Pancreas (tissue), 10 donors: ENCODE data around the gene HOXA1. TPM values are rescaled to one million over a fixed set of nuclear protein-coding genes. Genes with fewer than 3 reads are reported as not detected.

Source experiments
- ATAC-seq, 4 donors: fragments of 200-7000 bp; cut with Tn5 transposase; one replicate each; pipeline versions ENCODE4 v1.8.0 to v1.9.1; 2020; ENCODE audit warnings: mild to moderate bottlenecking in 4 of 4, moderate library complexity in 4 of 4
- DNase-seq, 6 donors: peaks; one replicate each; pipeline ENCODE4 v3.0.0-alpha.2; 2020
- FAIRE-seq: peaks from 2 replicates; lab custom pipeline; 2012; peaks lifted over from hg19 to GRCh38; lab: Jason Lieb, UNC
- H3K27ac ChIP-seq, 4 donors: fragments of 200-600 bp; sonication (generic); 1 replicate in 3 of 4; 2 replicates in 1 of 4; pipeline versions ENCODE4 v1.5.0 to v1.8.0; 2020
- H3K27me3 ChIP-seq, 4 donors: fragments of 200-600 bp; one replicate each; pipeline ENCODE4 v1.8.0; 2021
- H3K36me3 ChIP-seq, 3 donors: fragments of 200-600 bp; sonication (generic) in 1 of 3; one replicate each; pipeline versions ENCODE4 v1.5.0 to v1.8.0; 2020 to 2021
- H3K4me1 ChIP-seq, 3 donors: fragments of 200-600 bp; one replicate each; pipeline ENCODE4 v1.8.0; 2021
- H3K4me3 ChIP-seq, 4 donors: fragments of 200-600 bp; sonication (generic) in 2 of 4; one replicate each; pipeline versions ENCODE4 v1.5.0 to v1.8.0; 2020 to 2021
- H3K9me3 ChIP-seq, 4 donors: fragments of 200-600 bp; one replicate each; pipeline ENCODE4 v1.8.0; 2021
- CTCF ChIP-seq, 4 donors: fragments of 200-600 bp; sonication (generic) in 3 of 4; IDR thresholded peaks; one replicate each; pipeline versions ENCODE4 v1.5.0 to v1.8.0; 2021; ENCODE audit warnings: antibody characterized with exemption in 4 of 4
- WGBS, 2 donors: extraction: QIAGEN DNeasy Blood & Tissue Kit; methylation state at CpG; one replicate each; pipeline ENCODE4 v1.1.7; 2013; 5-methylcytosine and 5-hydroxymethylcytosine counted together
- intact Hi-C, 3 donors: fragments of 100-400 bp; cut with DNase I; formaldehyde crosslinking; loops; one replicate each; pipeline versions ENCODE4 v1.11.1 to v1.14.2; 2022
- polyA plus RNA-seq, 2 donors: library from polyadenylated mRNA; stranded (reverse); fragments of 200-250 nt; gene quantifications; one replicate each; pipeline ENCODE4 v1.2.3, GENCODE V29; 2013
- total RNA-seq, 6 donors: library from RNA; stranded (reverse); fragmentation: NEBNext Ultra II Directional in 4 of 6; extraction: Animal tissue kit (Norgen Biotek cat#: 25700) in 4 of 6; gene quantifications; one replicate each; pipeline versions ENCODE4 v1.2.1 to v1.2.4, GENCODE V29; 2021 to 2023
- donor health status: healthy with polysubstance abuse.
- donor health status: DM: no; HTN: no; CAD: no; lungs with moderate emphysema.
- donor health status: DM: no; HTN: no; CAD: no.
- donor health status: control.
- donor health status: control.
- donor health status: Bipolar disorder and iron deficiency.
- donor health status: DM: yes; HTN: yes; CAD: no.
- donor health status: DM: no; HTN: no; CAD: no.
- donor health status: DM: no; HTN: no; CAD: no.
- donor health status: DM: yes; HTN: yes; CAD: no.

Gene HOXA1
- total and polyA plus RNA-seq, 8 donors: 0.05 to 0.16 (median 0.12) TPM; not detected in 5

GRCh38 chr7:27071622-27072390, 24.0 kb downstream of the HOXA1 start:
- intact Hi-C loops: no loop called here
- peaks cover 0 to 6% (median 0%) of the 10 kb centered on the region in 4 donors for H3K27me3 ChIP-seq
- H3K9me3 ChIP-seq: no peaks in the 10 kb centered on the region
- ATAC-seq (no peak), DNase-seq (no peak), FAIRE-seq (no peak)
- H3K27ac ChIP-seq: no peak overlapping the region
- no peak for TF ChIP-seq CTCF (IDR thresholded peaks at IDR 0.05)
- 62 to 65% methylated on average over 6 of the region's 6 CpGs for WGBS, 2 donors
- no peaks in the 10 kb centered on the region for H3K4me1 ChIP-seq
- no peaks in the 10 kb centered on the region for H3K36me3 ChIP-seq
- H3K4me3 ChIP-seq: no peak overlapping the region

DNA sequence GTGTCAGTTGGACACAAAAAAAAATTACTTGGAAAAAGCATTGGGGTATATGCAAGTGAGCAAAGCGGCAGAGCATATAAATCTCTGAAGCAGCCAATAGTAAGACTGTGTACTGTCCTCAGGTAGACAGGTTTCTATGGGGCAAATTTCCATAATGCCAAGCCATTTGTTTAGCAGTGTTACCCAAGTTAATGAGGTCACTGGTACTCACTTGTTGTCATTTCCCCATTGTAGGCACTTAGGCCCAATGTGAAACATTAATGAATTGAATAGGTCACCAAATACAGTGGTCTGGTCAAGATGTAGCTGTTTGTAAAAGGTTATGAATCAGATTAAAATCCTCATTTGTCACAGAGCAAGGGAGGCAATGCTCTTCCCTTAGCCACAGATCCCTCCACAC, 27.5 kb downstream of the HOXA1 start:
- 94 to 97% methylated on average over 1 of the region's 1 CpG for WGBS, 2 donors
- ATAC-seq: no peak
- H3K27me3 ChIP-seq: peaks cover 0 to 6% (median 0%) of the 10 kb centered on the region in 4 donors
- H3K36me3 ChIP-seq: no peaks in the 10 kb centered on the region
- no peak overlapping the region for H3K27ac ChIP-seq
- no peaks in the 10 kb centered on the region for H3K4me1 ChIP-seq
- intact Hi-C loops: no loop called here
- DNase-seq: no peak
- TF ChIP-seq CTCF (IDR thresholded peaks at IDR 0.05): no peak
- H3K4me3 ChIP-seq: no peak overlapping the region
- no peak for FAIRE-seq
- H3K9me3 ChIP-seq: no peaks in the 10 kb centered on the region

DNA sequence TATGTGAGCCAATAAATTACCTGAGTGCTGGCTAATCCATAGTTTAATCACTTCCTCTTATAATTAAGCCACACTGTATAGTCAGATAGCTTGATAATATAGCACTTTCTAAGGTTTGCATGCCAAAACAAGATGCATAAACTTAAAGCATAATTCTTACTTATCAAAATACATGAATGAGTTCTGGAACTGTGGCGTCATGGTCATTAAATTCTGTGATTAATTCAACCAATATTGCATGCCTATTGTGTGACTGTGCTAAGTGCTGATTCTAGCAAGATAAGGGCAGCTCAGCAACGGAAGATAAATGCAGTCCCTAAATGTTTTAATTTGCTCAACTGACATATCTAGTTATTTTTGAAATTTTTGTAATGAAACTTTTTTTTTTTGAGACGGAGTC, 29.7 kb downstream of the HOXA1 start:
- intact Hi-C loops: no loop called here
- no peak for ATAC-seq

DNA sequence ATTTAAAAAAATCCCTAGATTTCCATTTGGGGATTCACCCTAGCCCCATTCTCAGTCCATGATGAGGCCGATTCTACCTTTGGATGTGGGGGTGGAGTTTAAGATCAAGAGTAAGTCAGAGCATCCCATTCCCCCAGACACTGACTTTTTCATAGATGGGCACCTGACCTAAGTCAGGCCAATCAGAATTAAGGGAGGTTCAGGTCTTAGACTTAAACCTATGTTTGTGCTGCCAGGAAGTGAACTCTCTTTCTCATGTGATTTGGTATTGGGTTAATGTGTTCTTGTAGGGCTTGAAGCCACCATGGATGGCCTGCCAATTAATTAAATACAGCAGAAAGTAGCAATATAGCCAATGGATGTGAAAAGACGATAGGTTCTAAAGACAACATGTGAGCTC, 30.1 kb downstream of the HOXA1 start:
- intact Hi-C loops: no loop called here
- no peak overlapping the region for H3K4me3 ChIP-seq
- H3K4me1 ChIP-seq: no peaks in the 10 kb centered on the region
- FAIRE-seq (no peak), ATAC-seq (no peak), DNase-seq (no peak)
- H3K27ac ChIP-seq: no peak overlapping the region
- H3K36me3 ChIP-seq: no peaks in the 10 kb centered on the region
- 63 to 83% methylated on average over 2 of the region's 2 CpGs for WGBS, 2 donors
- H3K9me3 ChIP-seq: no peaks in the 10 kb centered on the region
- H3K27me3 ChIP-seq: peaks cover 0 to 6% (median 0%) of the 10 kb centered on the region in 4 donors
- no peak for TF ChIP-seq CTCF (IDR thresholded peaks at IDR 0.05)

More for the DNA sequence above, 29.7 kb downstream of the HOXA1 start:
- Histone ChIP-seq H3K27ac (no peak overlapping the region), H3K36me3 (no peaks in the 10 kb centered on the region), H3K27me3 (peaks cover 0 to 6% (median 0%) of the 10 kb centered on the region in 4 donors), H3K4me1 (no peaks in the 10 kb centered on the region), H3K4me3 (no peak overlapping the region), H3K9me3 (no peaks in the 10 kb centered on the region)
- DNase-seq: no peak
- WGBS, 2 donors: 49 to 53% methylated on average over 3 of the region's 3 CpGs
- TF ChIP-seq CTCF (IDR thresholded peaks at IDR 0.05): no peak
- no peak for FAIRE-seq

GRCh38 chr7:27064661-27065060, 31.1 kb downstream of the HOXA1 start:
- H3K27ac ChIP-seq: no peak overlapping the region
- no peak for FAIRE-seq
- no peak overlapping the region for H3K4me3 ChIP-seq
- intact Hi-C loops: no loop called here
- TF ChIP-seq CTCF (IDR thresholded peaks at IDR 0.05): no peak
- WGBS, 2 donors: 81 to 89% methylated on average over 2 of the region's 2 CpGs
- no peaks in the 10 kb centered on the region for H3K9me3 ChIP-seq
- DNase-seq: no peak
- no peak for ATAC-seq
- no peaks in the 10 kb centered on the region for H3K36me3 ChIP-seq
- H3K27me3 ChIP-seq: peaks cover 0 to 1% (median 0%) of the 10 kb centered on the region in 4 donors
- H3K4me1 ChIP-seq: no peaks in the 10 kb centered on the region
